NT2/D1 (cell line): ENCODE results near the gene INAFM2.

Experiments
- DNase-seq: peaks from one replicate; pipeline ENCODE4 v3.0.0-alpha.2; 2011; ENCODE audit warnings: low read depth, low spot score
- H3K27me3 ChIP-seq: 2 replicates; pipeline ENCODE4 v1.6.0; 2011; ENCODE audit warnings: mild to moderate bottlenecking; ENCODE audit not compliant: insufficient read length, insufficient read depth
- H3K36me3 ChIP-seq: 2 replicates; pipeline ENCODE4 v1.6.1; 2011; ENCODE audit warnings: mild to moderate bottlenecking, low read length, mixed read lengths; ENCODE audit not compliant: insufficient read depth, insufficient read length
- H3K4me1 ChIP-seq: 2 replicates; pipeline ENCODE4 v1.5.1; 2011; ENCODE audit not compliant: insufficient read depth, insufficient read length
- H3K4me3 ChIP-seq: 2 replicates; pipeline ENCODE4 v1.5.1; 2011; ENCODE audit warnings: low read depth; ENCODE audit not compliant: insufficient read length
- H3K9ac ChIP-seq: 2 replicates; pipeline ENCODE4 v1.6.0; 2011; ENCODE audit warnings: low read depth; ENCODE audit not compliant: insufficient read length
- H3K9me3 ChIP-seq: 2 replicates; pipeline ENCODE4 v1.5.1; 2011; ENCODE audit warnings: mild to moderate bottlenecking, low read length; ENCODE audit not compliant: insufficient read depth
- SUZ12 ChIP-seq: IDR thresholded peaks from 2 replicates; pipeline ENCODE4 v1.6.1; 2011; ENCODE audit not compliant: insufficient read length, insufficient read depth; ENCODE audit errors: extremely low read depth
- YY1 ChIP-seq: IDR thresholded peaks from 2 replicates; pipeline ENCODE4 v1.6.1; 2011; ENCODE audit not compliant: insufficient read length, insufficient read depth
- ZNF274 ChIP-seq: IDR thresholded peaks from 2 replicates; pipeline ENCODE4 v1.6.1; 2011; ENCODE audit warnings: mild to moderate bottlenecking, low read depth, low read length

The INAFM2 gene

GRCh38 chr15:40360015-40360414 lies 36.5 kb downstream of the INAFM2 start:
- H3K4me3 ChIP-seq, result no peak overlapping the region
- peaks cover 4% of the 10 kb centered on the region for H3K4me1 ChIP-seq
- H3K9me3 ChIP-seq, result no peaks in the 10 kb centered on the region
- H3K36me3 ChIP-seq, result no peaks in the 10 kb centered on the region
- H3K27me3 ChIP-seq, result peaks cover 42% of the 10 kb centered on the region
- DNase-seq, result no peak
- no peak overlapping the region for H3K9ac ChIP-seq
- TF ChIP-seq YY1 (no peak), SUZ12 (no peak), ZNF274 (no peak)

DNA sequence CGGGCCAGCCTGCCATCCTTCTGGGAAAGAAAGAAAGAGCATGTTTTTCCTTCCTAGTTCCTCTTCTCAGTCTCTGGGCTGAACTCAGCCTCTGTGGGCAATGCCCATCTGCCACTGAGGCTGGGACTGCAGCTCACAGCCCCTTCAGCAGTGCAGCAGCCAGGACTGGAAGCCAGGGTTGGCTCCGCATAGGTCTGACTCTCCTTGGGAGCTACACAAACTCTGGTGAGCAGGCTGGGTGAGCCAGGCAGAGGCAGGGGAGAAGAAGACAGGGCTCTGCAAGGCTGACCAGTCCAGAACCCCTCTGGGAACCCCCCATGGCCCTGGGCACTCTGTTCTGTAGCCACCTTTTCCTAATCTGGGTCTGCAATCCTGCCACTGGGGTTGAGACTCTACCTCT lies 38.1 kb downstream of the INAFM2 start:
- DNase-seq, result no peak
- H3K27me3 ChIP-seq, result peaks cover 39% of the 10 kb centered on the region
- no peaks in the 10 kb centered on the region for H3K36me3 ChIP-seq
- TF ChIP-seq ZNF274, result no peak
- TF ChIP-seq SUZ12, result no peak
- no peak for TF ChIP-seq YY1
- H3K4me1 ChIP-seq, result peaks cover 4% of the 10 kb centered on the region
- H3K9me3 ChIP-seq, result no peaks in the 10 kb centered on the region
- H3K9ac ChIP-seq, result no peak overlapping the region
- no peak overlapping the region for H3K4me3 ChIP-seq

DNA sequence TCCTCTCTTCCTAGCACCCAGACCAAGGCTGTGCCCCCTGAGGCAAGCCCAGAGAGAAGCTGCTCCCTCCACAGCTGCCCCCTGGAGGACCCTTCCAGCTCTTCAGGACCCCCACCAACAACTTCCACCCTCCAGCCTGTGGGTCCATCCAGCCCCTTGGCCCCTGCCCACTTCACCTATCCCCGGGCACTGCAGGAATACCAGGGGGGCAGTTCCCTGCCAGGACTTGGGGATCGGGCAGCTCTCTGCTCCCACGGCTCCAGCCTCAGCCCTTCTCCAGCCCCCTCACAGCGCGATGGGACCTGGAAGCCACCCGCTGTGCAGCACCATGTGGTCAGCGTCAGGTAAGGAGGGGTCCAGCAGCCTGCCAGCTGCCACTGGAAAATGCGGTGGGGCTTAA lies 40.1 kb downstream of the INAFM2 start:
- no peak overlapping the region for H3K9ac ChIP-seq
- no peak for TF ChIP-seq ZNF274
- no peak for TF ChIP-seq SUZ12
- no peak for TF ChIP-seq YY1
- peaks cover 43% of the 10 kb centered on the region for H3K27me3 ChIP-seq
- no peak for DNase-seq
- H3K4me3 ChIP-seq, result no peak overlapping the region
- peaks cover 8% of the 10 kb centered on the region for H3K4me1 ChIP-seq
- peaks cover 13% of the 10 kb centered on the region; the same call in 1 of the 2 replicates for H3K9me3 ChIP-seq
- no peaks in the 10 kb centered on the region for H3K36me3 ChIP-seq

DNA sequence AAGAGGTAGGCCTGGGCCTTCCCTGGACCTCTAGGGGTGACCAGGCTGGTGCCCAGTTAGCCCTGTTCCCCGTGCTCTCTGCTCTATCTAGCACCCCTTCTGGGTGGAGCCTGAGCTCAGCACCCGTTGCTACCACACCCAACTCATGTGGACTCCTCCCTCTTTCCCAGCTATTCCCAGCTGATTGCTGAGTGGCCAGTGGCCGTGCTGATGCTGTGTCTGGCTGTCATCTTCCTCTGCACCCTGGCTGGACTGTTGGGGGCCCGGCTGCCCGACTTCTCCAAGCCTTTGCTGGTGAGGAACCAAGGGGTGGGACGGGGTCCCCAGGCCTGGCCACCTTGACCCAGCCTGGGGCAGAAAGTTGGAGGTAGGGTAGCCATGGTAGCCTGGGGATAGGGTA lies 40.8 kb downstream of the INAFM2 start:
- TF ChIP-seq SUZ12 (no peak), ZNF274 (no peak), YY1 (no peak)
- Histone ChIP-seq H3K27me3 (peaks cover 43% of the 10 kb centered on the region), H3K9me3 (peaks cover 19% of the 10 kb centered on the region; the same call in 1 of the 2 replicates), H3K36me3 (no peaks in the 10 kb centered on the region), H3K9ac (no peak overlapping the region), H3K4me1 (peaks cover 4% of the 10 kb centered on the region), H3K4me3 (no peak overlapping the region)
- DNase-seq, result no peak

- TF ChIP-seq SUZ12, result no peak
- no peaks in the 10 kb centered on the region for H3K36me3 ChIP-seq
- peaks cover 4% of the 10 kb centered on the region for H3K4me1 ChIP-seq
- no peak overlapping the region for H3K4me3 ChIP-seq
- no peak for DNase-seq
- H3K27me3 ChIP-seq, result peaks cover 37% of the 10 kb centered on the region
- peaks cover 20% of the 10 kb centered on the region; the same call in 1 of the 2 replicates for H3K9me3 ChIP-seq
- H3K9ac ChIP-seq, result no peak overlapping the region
Observed at GRCh38 chr15:40365016-40365415, 41.5 kb downstream of the INAFM2 start.

DNA sequence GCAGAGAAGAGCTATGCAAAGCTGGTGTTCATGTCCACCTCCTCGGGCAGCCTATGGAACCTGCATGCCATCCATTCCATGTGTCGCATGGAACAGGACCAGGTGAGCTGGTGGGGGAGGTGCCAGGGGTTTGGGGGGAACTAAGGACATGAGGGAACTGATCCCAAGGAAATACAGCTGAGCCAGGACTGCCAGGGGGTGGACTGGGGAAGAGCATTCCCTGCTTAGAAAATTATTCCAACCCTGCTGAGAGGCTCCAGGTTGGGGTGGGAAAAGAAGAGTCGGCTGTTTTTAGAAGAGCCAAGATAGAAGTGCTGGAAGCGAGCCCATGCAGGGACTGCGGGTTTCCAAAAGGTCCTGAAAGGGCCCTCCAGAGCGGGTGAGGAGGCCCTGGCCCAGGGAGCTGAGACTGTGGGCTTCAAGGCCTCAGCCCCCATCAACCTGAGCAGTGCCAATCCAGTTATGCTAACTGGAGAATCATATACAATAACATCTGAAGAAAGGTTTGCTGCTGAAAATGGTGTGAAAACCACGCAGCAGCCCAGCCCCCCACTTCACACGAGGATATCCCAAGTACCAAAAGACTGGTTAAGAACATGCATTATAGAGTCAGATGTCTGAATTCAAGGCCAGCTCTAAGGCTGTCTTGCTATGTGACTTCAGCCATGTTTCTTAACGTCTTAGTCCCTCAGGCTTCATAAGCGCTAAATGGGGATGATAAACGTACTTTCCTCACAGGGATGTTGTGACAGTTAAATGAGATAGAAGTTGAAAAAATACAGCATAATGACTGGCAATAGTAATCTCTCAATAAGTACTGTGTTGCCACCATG lies 42.3 kb downstream of the INAFM2 start:
- no peaks in the 10 kb centered on the region for H3K36me3 ChIP-seq
- no peak for TF ChIP-seq SUZ12
- TF ChIP-seq YY1, result no peak
- no peak for TF ChIP-seq ZNF274
- peaks cover 4% of the 10 kb centered on the region for H3K4me1 ChIP-seq
- peaks cover 20% of the 10 kb centered on the region; the same call in 1 of the 2 replicates for H3K9me3 ChIP-seq
- H3K9ac ChIP-seq, result no peak overlapping the region
- H3K27me3 ChIP-seq, result peaks cover 35% of the 10 kb centered on the region
- no peak overlapping the region for H3K4me3 ChIP-seq
- no peak for DNase-seq

GRCh38 chr15:40366457-40367370 lies 43.2 kb downstream of the INAFM2 start:
- no peaks in the 10 kb centered on the region for H3K36me3 ChIP-seq
- H3K9ac ChIP-seq, result no peak overlapping the region
- no peak for DNase-seq
- no peak for TF ChIP-seq ZNF274
- TF ChIP-seq YY1, result no peak
- TF ChIP-seq SUZ12, result no peak
- H3K4me3 ChIP-seq, result no peak overlapping the region
- peaks cover 34% of the 10 kb centered on the region for H3K27me3 ChIP-seq
- H3K4me1 ChIP-seq, result peaks cover 4% of the 10 kb centered on the region
- peaks cover 20% of the 10 kb centered on the region; the same call in 1 of the 2 replicates for H3K9me3 ChIP-seq
